SHP77 treated with DMSO at 0.1 percent for 48 hours (cell line): ENCODE results near the gene LAMC2.
"Not testable (repeated sequence)": the region's sequence is repeated elsewhere in the genome, so short reads cannot be mapped to it uniquely, and the experiment has no call there.

Experiments
- DNase-seq: peaks from one replicate; lab custom pipeline; 2025; lab: John Stamatoyannopoulos, UW

The LAMC2 gene

GRCh38 chr1:183263886-183264602, 78.0 kb downstream of the LAMC2 start:
- DNase-seq: no peak

GRCh38 chr1:183267646-183268431, 81.8 kb downstream of the LAMC2 start:
- DNase-seq: no peak

- DNase-seq: no peak
These were observed 84.6 kb downstream of the LAMC2 start for GRCh38 chr1:183270541-183271141.

- DNase-seq: no peak
These were observed 86.4 kb downstream of the LAMC2 start for GRCh38 chr1:183272390-183272848.

GRCh38 chr1:183273300-183273699, 87.2 kb downstream of the LAMC2 start:
- no peak for DNase-seq

- not testable (repeated sequence) for DNase-seq
These were observed 87.9 kb downstream of the LAMC2 start for GRCh38 chr1:183273984-183274383.

- DNase-seq: no peak
These were observed 88.8 kb downstream of the LAMC2 start for GRCh38 chr1:183274836-183275235.

- DNase-seq: no peak
These were observed 89.3 kb downstream of the LAMC2 start for GRCh38 chr1:183275322-183275721.

- DNase-seq: no peak
These were observed 90.5 kb downstream of the LAMC2 start for GRCh38 chr1:183276386-183277080.

- no peak for DNase-seq
These were observed 92.0 kb downstream of the LAMC2 start for GRCh38 chr1:183277821-183278738.

GRCh38 chr1:183278739-183279591, 92.9 kb downstream of the LAMC2 start:
- DNase-seq: no peak

GRCh38 chr1:183279835-183280234, 93.8 kb downstream of the LAMC2 start:
- DNase-seq: no peak

- no peak for DNase-seq
These were observed 95.0 kb downstream of the LAMC2 start for GRCh38 chr1:183281039-183281438.

- peak; percentile 50 for DNase-seq
These were observed 95.6 kb downstream of the LAMC2 start for GRCh38 chr1:183281553-183282091.

- DNase-seq: no peak
These were observed 96.2 kb downstream of the LAMC2 start for GRCh38 chr1:183282101-183282855.

- no peak for DNase-seq
These were observed 97.2 kb downstream of the LAMC2 start for GRCh38 chr1:183283286-183283685.

- DNase-seq: no peak
These were observed 98.0 kb downstream of the LAMC2 start for GRCh38 chr1:183284086-183284485.

GRCh38 chr1:183285256-183285655, 99.2 kb downstream of the LAMC2 start:
- DNase-seq: no peak

GRCh38 chr1:183285746-183286145, 99.7 kb downstream of the LAMC2 start:
- no peak for DNase-seq
